Middle frontal gyrus (tissue), 1 donor: Measurements from ENCODE around the gene ABCB8.
"Not testable (repeated sequence)": the region's sequence is repeated elsewhere in the genome, so short reads cannot be mapped to it uniquely, and the experiment has no call there.

Experiments
- DNase-seq: peaks from one replicate; pipeline ENCODE4 v3.0.0-alpha.2; 2015; ENCODE audit warnings: low spot score; ENCODE audit errors: extremely low spot score

The ABCB8 gene

GRCh38 chr7:151034312-151035025, 6.2 kb downstream of the ABCB8 start:
- DNase-seq: no peak

- DNase-seq: no peak
Observed at GRCh38 chr7:151035026-151035717, 6.9 kb downstream of the ABCB8 start.

- no peak for DNase-seq
Observed at GRCh38 chr7:151035902-151036301, 7.7 kb downstream of the ABCB8 start.

- DNase-seq: no peak
Observed at GRCh38 chr7:151038951-151039849, 10.9 kb downstream of the ABCB8 start.

- no peak for DNase-seq
Observed at GRCh38 chr7:151039850-151040548, 11.7 kb downstream of the ABCB8 start.

- no peak for DNase-seq
Observed at GRCh38 chr7:151040616-151041375, 12.5 kb downstream of the ABCB8 start.

GRCh38 chr7:151043449-151043848, 15.2 kb downstream of the ABCB8 start:
- DNase-seq: not testable (repeated sequence)

GRCh38 chr7:151043959-151044358, 15.7 kb downstream of the ABCB8 start:
- no peak for DNase-seq

- no peak for DNase-seq
Observed at GRCh38 chr7:151045262-151045661, 17.0 kb downstream of the ABCB8 start.

GRCh38 chr7:151045967-151046366, 17.7 kb downstream of the ABCB8 start:
- DNase-seq: no peak

- DNase-seq: no peak
Observed at GRCh38 chr7:151046603-151047573, 18.6 kb downstream of the ABCB8 start.

GRCh38 chr7:151047976-151048815, 19.9 kb downstream of the ABCB8 start, which contains the start of gene ASIC3:
Gene ASIC3, plus strand, starts transcription at chr7:151048531. Its CDS starts 355 bp downstream, at chr7:151048886.
- no peak for DNase-seq

- no peak for DNase-seq
Observed at GRCh38 chr7:151048911-151049463, 20.7 kb downstream of the ABCB8 start.

- no peak for DNase-seq
Observed at GRCh38 chr7:151051108-151051507, 22.9 kb downstream of the ABCB8 start.

- DNase-seq: no peak
Observed at GRCh38 chr7:151053096-151053495, 24.8 kb downstream of the ABCB8 start.

GRCh38 chr7:151053751-151054150, 25.5 kb downstream of the ABCB8 start:
- no peak for DNase-seq

- no peak for DNase-seq
Observed at GRCh38 chr7:151056283-151056665, 28.0 kb downstream of the ABCB8 start.
